Mucosa of descending colon (tissue), 3 donors: Measurements from ENCODE around the gene COL6A5. TPM values are rescaled to one million over a fixed set of nuclear protein-coding genes. Genes with fewer than 3 reads are reported as not detected.

Experiments
- ATAC-seq: fragments of 200-7000 bp; cut with Tn5 transposase; one replicate; pipeline ENCODE4 v1.9.1; 2020; ENCODE audit warnings: mild to moderate bottlenecking, moderate library complexity
- DNase-seq, 3 donors: peaks; one replicate each; pipeline ENCODE4 v3.0.0-alpha.2; 2020
- H3K36me3 ChIP-seq: fragments of 200-600 bp; one replicate; pipeline ENCODE4 v1.8.0; 2021; ENCODE audit warnings: low read depth, mild to moderate bottlenecking
- H3K4me1 ChIP-seq: fragments of 200-600 bp; one replicate; pipeline ENCODE4 v1.8.0; 2021; ENCODE audit warnings: low read depth, mild to moderate bottlenecking
- H3K4me3 ChIP-seq: fragments of 200-600 bp; one replicate; pipeline ENCODE4 v1.8.0; 2021; ENCODE audit warnings: mild to moderate bottlenecking
- H3K9me3 ChIP-seq: fragments of 200-600 bp; one replicate; pipeline ENCODE4 v1.8.0; 2021; ENCODE audit warnings: mild to moderate bottlenecking
- intact Hi-C, 2 donors: fragments of 100-400 bp; cut with DNase I in 1 of 2; cut with micrococcal nuclease in 1 of 2; formaldehyde crosslinking; loops; one replicate each; pipeline versions ENCODE4 v1.11.0 to v1.11.1; 2022; cut with DNase I, micrococcal nuclease
- total RNA-seq, 3 donors: library from RNA; stranded (reverse); fragmentation: NEBNext Ultra II Directional in 2 of 3; extraction: Animal tissue kit (Norgen Biotek cat#: 25700) in 2 of 3; gene quantifications; one replicate each; pipeline versions ENCODE4 v1.2.1 to v1.2.4, GENCODE V29; 2021 to 2023
- TF ChIP-seq, protein P1 (sequence below): fragments of 200-600 bp; IDR thresholded peaks from one replicate; pipeline ENCODE4 v1.8.0; 2022; ENCODE audit warnings: antibody characterized with exemption, mild to moderate bottlenecking
- donor health status: DM: no; HTN: no; CAD: no; lungs with moderate emphysema.
- donor health status: DM: no; HTN: no; CAD: no.
- donor health status: DM: no; HTN: yes; CAD: no.

COL6A5 gene
- total RNA-seq, 3 donors from 2014 or later: 0.06 TPM; not detected in 2

DNA sequence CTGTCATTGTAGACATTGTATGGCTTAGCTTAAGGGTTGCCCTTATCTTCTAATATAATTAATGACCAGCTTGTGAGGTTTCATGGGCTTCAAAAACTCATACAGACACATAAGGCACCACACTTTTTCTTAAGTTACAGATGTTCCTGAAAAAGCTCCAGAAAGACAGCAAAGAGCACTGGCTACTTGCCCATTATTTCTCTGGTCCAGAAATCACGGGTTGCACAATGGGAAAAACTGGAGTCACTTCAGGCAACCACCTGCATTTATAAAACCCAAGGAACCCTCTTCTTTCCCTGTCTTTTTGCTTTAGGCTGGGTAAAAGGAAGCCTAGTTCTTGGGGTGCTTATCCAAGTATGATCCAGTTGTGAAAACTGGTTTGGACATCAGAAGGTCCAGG, 169.2 kb downstream of the COL6A5 start:
- Histone ChIP-seq H3K4me1 (no peaks in the 10 kb centered on the region), H3K36me3 (no peaks in the 10 kb centered on the region), H3K9me3 (no peaks in the 10 kb centered on the region), H3K4me3 (no peak overlapping the region)
- DNase-seq (no peak), ATAC-seq (no peak)
- TF ChIP-seq, protein P1, sequence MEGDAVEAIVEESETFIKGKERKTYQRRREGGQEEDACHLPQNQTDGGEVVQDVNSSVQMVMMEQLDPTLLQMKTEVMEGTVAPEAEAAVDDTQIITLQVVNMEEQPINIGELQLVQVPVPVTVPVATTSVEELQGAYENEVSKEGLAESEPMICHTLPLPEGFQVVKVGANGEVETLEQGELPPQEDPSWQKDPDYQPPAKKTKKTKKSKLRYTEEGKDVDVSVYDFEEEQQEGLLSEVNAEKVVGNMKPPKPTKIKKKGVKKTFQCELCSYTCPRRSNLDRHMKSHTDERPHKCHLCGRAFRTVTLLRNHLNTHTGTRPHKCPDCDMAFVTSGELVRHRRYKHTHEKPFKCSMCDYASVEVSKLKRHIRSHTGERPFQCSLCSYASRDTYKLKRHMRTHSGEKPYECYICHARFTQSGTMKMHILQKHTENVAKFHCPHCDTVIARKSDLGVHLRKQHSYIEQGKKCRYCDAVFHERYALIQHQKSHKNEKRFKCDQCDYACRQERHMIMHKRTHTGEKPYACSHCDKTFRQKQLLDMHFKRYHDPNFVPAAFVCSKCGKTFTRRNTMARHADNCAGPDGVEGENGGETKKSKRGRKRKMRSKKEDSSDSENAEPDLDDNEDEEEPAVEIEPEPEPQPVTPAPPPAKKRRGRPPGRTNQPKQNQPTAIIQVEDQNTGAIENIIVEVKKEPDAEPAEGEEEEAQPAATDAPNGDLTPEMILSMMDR: no peak
- intact Hi-C loops: no loop called here

DNA sequence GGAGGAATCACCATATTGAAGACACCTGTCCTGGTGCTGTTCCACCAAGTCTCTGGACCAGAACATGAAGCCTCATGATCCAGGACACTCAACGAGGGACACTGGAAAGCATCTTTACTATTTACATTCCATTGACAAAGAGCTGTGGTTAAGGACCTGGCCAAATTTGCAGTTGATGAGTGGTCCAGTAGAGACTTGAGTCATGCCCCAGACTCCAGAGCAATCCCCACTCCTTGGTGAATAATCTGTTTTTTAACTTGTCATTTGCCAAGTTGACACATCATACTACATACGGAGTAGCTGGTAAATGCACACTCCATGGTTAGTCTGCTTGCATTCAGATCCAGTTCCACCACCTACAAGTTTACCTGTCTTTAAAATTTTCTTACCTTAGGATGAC, 170.3 kb downstream of the COL6A5 start:
- Histone ChIP-seq H3K36me3 (no peaks in the 10 kb centered on the region), H3K4me1 (no peaks in the 10 kb centered on the region), H3K4me3 (no peak overlapping the region), H3K9me3 (no peaks in the 10 kb centered on the region)
- intact Hi-C loops: no loop called here
- TF ChIP-seq, protein P1: no peak
- DNase-seq: no peak
- ATAC-seq: no peak

DNA sequence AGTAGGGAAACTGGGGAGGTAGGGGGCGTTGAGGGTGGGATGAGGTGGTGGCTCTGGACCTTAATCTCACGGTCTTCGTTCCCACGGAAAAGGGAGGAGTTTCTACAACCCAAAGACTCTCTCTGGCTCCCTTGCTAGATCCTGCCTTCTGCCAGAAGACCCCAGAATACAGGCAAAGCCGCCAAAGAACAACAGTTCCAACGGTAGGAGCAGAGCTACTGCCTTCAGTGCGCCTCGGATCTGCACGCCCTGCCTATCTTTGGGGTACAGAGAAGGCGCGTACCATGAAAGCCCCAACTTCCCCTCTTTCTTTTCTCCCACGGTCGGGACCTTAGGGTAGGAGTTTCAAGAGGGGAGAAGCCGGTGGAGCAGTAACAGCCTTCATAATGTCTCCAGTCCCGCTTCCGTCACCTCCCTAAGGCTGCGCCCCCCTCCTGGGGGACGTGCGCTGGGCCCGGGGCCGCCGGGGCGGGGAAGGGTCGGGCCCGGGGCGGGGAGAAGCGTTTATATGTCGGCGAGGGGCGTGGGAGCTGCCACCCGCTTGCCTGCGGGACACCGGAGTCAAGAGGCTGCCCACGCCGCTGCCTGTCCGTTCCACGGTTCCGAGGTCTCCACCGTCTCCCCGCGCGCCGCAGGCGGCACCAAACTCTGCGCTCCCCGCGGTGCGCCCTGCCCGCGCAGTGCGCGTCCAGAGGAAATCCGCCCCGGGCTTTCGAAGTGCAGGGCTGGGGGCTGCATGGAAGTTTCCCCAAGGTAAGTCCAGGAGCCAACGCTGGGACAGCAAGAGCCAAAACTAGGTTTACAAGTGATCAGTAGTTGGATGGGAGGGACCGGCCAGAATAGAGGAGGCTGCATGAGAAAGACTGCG, 171.4 kb downstream of the COL6A5 start, which contains the start of gene COL6A6:
Gene COL6A6, plus strand, starts transcription at position 533 of the 868 bp plus-strand sequence. CDS start 43,188 bp downstream, outside the sequence.
- ATAC-seq (no peak), DNase-seq (no peak)
- H3K4me3 ChIP-seq: no peak within 1 kb of the TSS

DNA sequence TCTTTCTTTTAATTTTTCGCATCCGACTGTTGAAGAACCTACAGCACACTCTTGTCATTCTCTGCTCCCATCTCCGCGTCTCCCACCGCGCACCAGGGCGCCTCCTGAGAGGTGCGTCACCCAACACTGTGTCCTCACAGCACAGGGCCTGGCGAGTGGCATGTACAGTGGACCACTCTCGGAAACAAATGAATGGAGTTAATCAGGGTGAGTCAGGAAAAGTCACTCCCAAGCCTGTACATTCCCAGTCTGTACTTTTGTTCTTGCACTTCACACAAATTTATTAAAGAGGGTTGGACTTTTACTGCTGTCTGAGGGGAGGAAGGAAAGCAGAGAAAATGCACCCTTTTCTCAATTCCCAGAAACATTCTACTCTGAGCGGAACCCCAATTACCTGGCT, 172.1 kb downstream of the COL6A5 start:
- no peak for DNase-seq
- TF ChIP-seq, protein P1: no peak
- Histone ChIP-seq H3K9me3 (no peaks in the 10 kb centered on the region), H3K4me3 (no peak overlapping the region), H3K36me3 (no peaks in the 10 kb centered on the region), H3K4me1 (no peaks in the 10 kb centered on the region)
- ATAC-seq: no peak
- intact Hi-C loops: no loop called here

More for the DNA sequence above, 171.4 kb downstream of the COL6A5 start, which contains the start of gene COL6A6:
- no peaks in the 10 kb centered on the region for H3K9me3 ChIP-seq
- TF ChIP-seq, protein P1: no peak
- no peaks in the 10 kb centered on the region for H3K4me1 ChIP-seq
- intact Hi-C loops: no loop called here
- H3K36me3 ChIP-seq: no peaks in the 10 kb centered on the region

DNA sequence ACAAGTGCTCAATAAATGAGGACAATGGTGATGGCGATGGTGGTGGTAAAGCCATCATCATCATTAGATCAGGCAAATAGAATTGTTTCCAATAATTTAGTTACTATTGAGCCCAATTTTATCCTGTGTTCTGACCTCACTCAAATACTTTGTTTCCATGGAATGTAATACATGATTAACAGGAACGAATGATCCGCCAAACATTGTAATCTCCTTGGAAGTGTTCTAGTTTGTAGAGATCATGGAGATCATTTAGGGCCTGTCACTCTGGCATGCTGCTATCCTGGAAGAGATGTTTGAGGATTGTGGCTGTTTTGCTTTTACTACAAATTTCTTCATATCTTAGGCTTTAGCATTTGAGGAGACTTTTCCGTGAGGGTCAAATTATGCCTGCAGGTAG, 174.3 kb downstream of the COL6A5 start:
- ATAC-seq (no peak), DNase-seq (no peak)
- intact Hi-C loops: no loop called here
- no peak overlapping the region for H3K4me3 ChIP-seq
- H3K9me3 ChIP-seq: no peaks in the 10 kb centered on the region
- H3K36me3 ChIP-seq: no peaks in the 10 kb centered on the region
- no peaks in the 10 kb centered on the region for H3K4me1 ChIP-seq
- TF ChIP-seq, protein P1: no peak
